Mesendoderm (in vitro differentiated cells): ENCODE data around the gene GORASP1.

Experiments used
- DNase-seq: peaks from one replicate; pipeline ENCODE4 v3.0.0; 2013
- H2AK5ac ChIP-seq: 2 replicates; pipeline ENCODE4 v1.6.1; 2013; ENCODE audit warnings: low read length, inconsistent platforms
- H2BK120ac ChIP-seq: 2 replicates; pipeline ENCODE4 v1.6.1; 2013; ENCODE audit warnings: low read depth, mild to moderate bottlenecking, low read length, moderate library complexity, mixed read lengths
- H2BK15ac ChIP-seq: replicated peaks from 2 replicates; pipeline ENCODE4 v1.6.1; 2013; ENCODE audit warnings: low read depth, mild to moderate bottlenecking, moderate library complexity
- H2BK5ac ChIP-seq: 2 replicates; pipeline ENCODE4 v1.6.1; 2013; ENCODE audit warnings: low read length, inconsistent platforms
- H3K18ac ChIP-seq: 2 replicates; pipeline ENCODE4 v1.6.1; 2013; ENCODE audit warnings: mild to moderate bottlenecking, low read length, mixed read lengths
- H3K23ac ChIP-seq: one replicate; pipeline ENCODE4 v1.6.1; 2013; ENCODE audit warnings: low read length
- H3K27ac ChIP-seq: 2 replicates; pipeline ENCODE4 v1.5.1; 2013; ENCODE audit warnings: low read depth, mild to moderate bottlenecking, inconsistent platforms, low read length, moderate library complexity
- H3K27me3 ChIP-seq: 2 replicates; pipeline ENCODE4 v1.6.1; 2013; ENCODE audit warnings: low read length, control low read depth, mild to moderate bottlenecking, inconsistent platforms; ENCODE audit not compliant: insufficient read depth, poor library complexity
- H3K36me3 ChIP-seq: 2 replicates; pipeline ENCODE4 v1.6.1; 2013; ENCODE audit warnings: low read length, inconsistent platforms; ENCODE audit not compliant: control insufficient read depth, insufficient read depth
- H3K4ac ChIP-seq: one replicate; pipeline ENCODE4 v1.6.1; 2013; ENCODE audit warnings: low read depth, mild to moderate bottlenecking, low read length, moderate library complexity
- H3K4me1 ChIP-seq: 2 replicates; pipeline ENCODE4 v1.6.1; 2013; ENCODE audit warnings: low read depth, low read length, inconsistent platforms; ENCODE audit not compliant: control insufficient read depth
- H3K4me2 ChIP-seq: 2 replicates; pipeline ENCODE4 v1.6.1; 2013; ENCODE audit warnings: low read length
- H3K4me3 ChIP-seq: 2 replicates; pipeline ENCODE4 v1.5.1; 2013; ENCODE audit warnings: mild to moderate bottlenecking, low read length
- H3K56ac ChIP-seq: one replicate; pipeline ENCODE4 v1.6.1; 2013; ENCODE audit warnings: low read length
- H3K79me1 ChIP-seq: 2 replicates; pipeline ENCODE4 v1.6.1; 2013; ENCODE audit warnings: low read length, inconsistent platforms
- H3K79me2 ChIP-seq: 2 replicates; pipeline ENCODE4 v1.6.1; 2013; ENCODE audit warnings: mild to moderate bottlenecking, low read length; ENCODE audit not compliant: control insufficient read depth, insufficient read depth
- H3K9ac ChIP-seq: 2 replicates; pipeline ENCODE4 v1.6.1; 2013; ENCODE audit warnings: low read length, inconsistent platforms
- H4K5ac ChIP-seq: one replicate; pipeline ENCODE4 v1.6.1; 2013; ENCODE audit warnings: low read length
- H4K8ac ChIP-seq: one replicate; pipeline ENCODE4 v1.6.1; 2013; ENCODE audit warnings: low read depth, mild to moderate bottlenecking, control low read depth, low read length, moderate library complexity
- WGBS: extraction: QIAGEN DNeasy Blood & Tissue Kit; methylation state at CpG from one replicate; pipeline ENCODE4 v1.1.7; 2013; ENCODE audit warnings: low lambda C conversion rate, missing lambda C conversion rate; ENCODE audit not compliant: insufficient coverage; ENCODE audit errors: extremely low coverage; 5-methylcytosine and 5-hydroxymethylcytosine counted together

GORASP1 gene

GRCh38 chr3:39133822-39134221 lies 26.4 kb upstream of the GORASP1 start:
- H3K4me2 ChIP-seq: no peak overlapping the region

GRCh38 chr3:39133093-39133490 lies 25.7 kb upstream of the GORASP1 start:
- no peaks in the 10 kb centered on the region for H3K79me2 ChIP-seq
- H3K56ac ChIP-seq: no peak overlapping the region
- no peak overlapping the region for H2BK15ac ChIP-seq
- H3K27ac ChIP-seq: no peak overlapping the region
- H3K23ac ChIP-seq: no peak overlapping the region
- no peak overlapping the region for H2BK120ac ChIP-seq
- no peak for DNase-seq
- H3K79me1 ChIP-seq: no peaks in the 10 kb centered on the region
- H3K36me3 ChIP-seq: no peaks in the 10 kb centered on the region
- no peak overlapping the region for H3K18ac ChIP-seq
- WGBS: no CpG with 5 or more reads among the region's 1 CpG
- no peak overlapping the region for H3K4me3 ChIP-seq
- H3K4me2 ChIP-seq: no peak overlapping the region
- no peak overlapping the region for H3K4ac ChIP-seq
- no peak overlapping the region for H2BK5ac ChIP-seq
- H3K27me3 ChIP-seq: no peaks in the 10 kb centered on the region
- H4K5ac ChIP-seq: no peak overlapping the region
- peaks cover 5% of the 10 kb centered on the region for H3K4me1 ChIP-seq
- no peak overlapping the region for H4K8ac ChIP-seq
- no peak overlapping the region for H3K9ac ChIP-seq
- H2AK5ac ChIP-seq: no peak overlapping the region

More at GRCh38 chr3:39133822-39134221, 26.4 kb upstream of the GORASP1 start:
- no peak overlapping the region for H3K4ac ChIP-seq
- no peak overlapping the region for H4K8ac ChIP-seq
- no peaks in the 10 kb centered on the region for H3K36me3 ChIP-seq
- no peaks in the 10 kb centered on the region for H3K79me2 ChIP-seq
- H3K4me3 ChIP-seq: no peak overlapping the region
- H3K18ac ChIP-seq: no peak overlapping the region
- H3K27me3 ChIP-seq: no peaks in the 10 kb centered on the region
- H2BK15ac ChIP-seq: no peak overlapping the region
- no peak overlapping the region for H3K56ac ChIP-seq
- H3K9ac ChIP-seq: no peak overlapping the region
- no peak overlapping the region for H2AK5ac ChIP-seq
- H4K5ac ChIP-seq: no peak overlapping the region
- H2BK120ac ChIP-seq: no peak overlapping the region
- no peak overlapping the region for H2BK5ac ChIP-seq
- WGBS: no CpG with 5 or more reads among the region's 6 CpGs
- H3K79me1 ChIP-seq: no peaks in the 10 kb centered on the region
- DNase-seq: no peak
- H3K23ac ChIP-seq: no peak overlapping the region
- H3K27ac ChIP-seq: no peak overlapping the region
- peaks cover 5% of the 10 kb centered on the region for H3K4me1 ChIP-seq

- H3K27me3 ChIP-seq: no peaks in the 10 kb centered on the region
- no peak overlapping the region for H3K23ac ChIP-seq
- H3K79me2 ChIP-seq: no peaks in the 10 kb centered on the region
- no peak overlapping the region for H2BK15ac ChIP-seq
- H3K4ac ChIP-seq: no peak overlapping the region
- no peak overlapping the region for H3K27ac ChIP-seq
- H3K4me2 ChIP-seq: no peak overlapping the region
- no peak overlapping the region for H4K5ac ChIP-seq
- no peak overlapping the region for H3K9ac ChIP-seq
- no peaks in the 10 kb centered on the region for H3K36me3 ChIP-seq
- no peak overlapping the region for H3K18ac ChIP-seq
- H3K4me3 ChIP-seq: no peak overlapping the region
- H3K4me1 ChIP-seq: peaks cover 5% of the 10 kb centered on the region
- H4K8ac ChIP-seq: no peak overlapping the region
- H2AK5ac ChIP-seq: no peak overlapping the region
- no peak for DNase-seq
- no peak overlapping the region for H2BK5ac ChIP-seq
- no peak overlapping the region for H2BK120ac ChIP-seq
- no CpG with 5 or more reads among the region's 11 CpGs for WGBS
- H3K56ac ChIP-seq: no peak overlapping the region
- H3K79me1 ChIP-seq: no peaks in the 10 kb centered on the region
Observed at GRCh38 chr3:39132096-39133092, 25.0 kb upstream of the GORASP1 start.

GRCh38 chr3:39130693-39131265 lies 23.4 kb upstream of the GORASP1 start:
- Histone ChIP-seq H3K79me2 (no peaks in the 10 kb centered on the region), H3K27ac (no peak overlapping the region), H4K5ac (no peak overlapping the region), H2BK5ac (no peak overlapping the region), H3K4me1 (peaks cover 5% of the 10 kb centered on the region), H3K79me1 (no peaks in the 10 kb centered on the region), H3K23ac (no peak overlapping the region), H4K8ac (no peak overlapping the region), H2BK15ac (no peak overlapping the region), H3K56ac (no peak overlapping the region), H3K18ac (no peak overlapping the region), H2BK120ac (no peak overlapping the region), H3K9ac (no peak overlapping the region), H3K4me2 (no peak overlapping the region), H3K36me3 (no peaks in the 10 kb centered on the region), H2AK5ac (no peak overlapping the region), H3K27me3 (no peaks in the 10 kb centered on the region), H3K4ac (no peak overlapping the region), H3K4me3 (no peak overlapping the region)
- WGBS: no CpG with 5 or more reads among the region's 3 CpGs
- DNase-seq: no peak

- H2AK5ac ChIP-seq: no peak overlapping the region
- no peak overlapping the region for H3K4ac ChIP-seq
- no peak overlapping the region for H3K56ac ChIP-seq
- no peak overlapping the region for H2BK5ac ChIP-seq
- H3K36me3 ChIP-seq: no peaks in the 10 kb centered on the region
- no peak overlapping the region for H2BK120ac ChIP-seq
- no peaks in the 10 kb centered on the region for H3K27me3 ChIP-seq
- H4K8ac ChIP-seq: no peak overlapping the region
- no peak overlapping the region for H3K27ac ChIP-seq
- no peak overlapping the region for H3K18ac ChIP-seq
- no peak overlapping the region for H2BK15ac ChIP-seq
- H3K23ac ChIP-seq: no peak overlapping the region
- H3K79me2 ChIP-seq: no peaks in the 10 kb centered on the region
- H3K4me3 ChIP-seq: no peak overlapping the region
- H3K79me1 ChIP-seq: no peaks in the 10 kb centered on the region
- no peak overlapping the region for H4K5ac ChIP-seq
- H3K4me2 ChIP-seq: no peak overlapping the region
- no peak overlapping the region for H3K9ac ChIP-seq
- H3K4me1 ChIP-seq: peaks cover 5% of the 10 kb centered on the region
- DNase-seq: no peak
- no CpG with 5 or more reads among the region's 6 CpGs for WGBS
Observed at GRCh38 chr3:39130026-39130425, 22.6 kb upstream of the GORASP1 start.
